PFSK-1 (cell line): ENCODE measurements around the gene DTD1.

ENCODE experiments used
- POLR2AphosphoS5 ChIP-seq: IDR thresholded peaks from 2 replicates; pipeline ENCODE4 v1.6.1; 2012; ENCODE audit warnings: low read depth, mild to moderate bottlenecking, control low read depth, low read length, moderate library complexity
- SIN3A ChIP-seq: IDR thresholded peaks from 2 replicates; pipeline ENCODE4 v1.6.1; 2012; ENCODE audit warnings: mild to moderate bottlenecking, low read length, moderate library complexity, borderline replicate concordance; ENCODE audit not compliant: insufficient read depth
- TAF1 ChIP-seq: IDR thresholded peaks from 2 replicates; pipeline ENCODE4 v1.6.1; 2012; ENCODE audit warnings: low read length, control low read depth, borderline replicate concordance; ENCODE audit not compliant: insufficient read depth
- TF ChIP-seq, protein P1 (sequence below), 2 experiments: IDR thresholded peaks; 2 replicates each; pipeline versions ENCODE4 v1.6.1 to v1.8.0; 2011 to 2012; ENCODE audit warnings: low read depth in 2 of 2, low read length in 2 of 2, control low read depth in 1 of 2, inconsistent platforms in 1 of 2, mild to moderate bottlenecking in 1 of 2, moderate library complexity in 1 of 2; ENCODE audit not compliant: insufficient read depth in 1 of 2

DNA sequence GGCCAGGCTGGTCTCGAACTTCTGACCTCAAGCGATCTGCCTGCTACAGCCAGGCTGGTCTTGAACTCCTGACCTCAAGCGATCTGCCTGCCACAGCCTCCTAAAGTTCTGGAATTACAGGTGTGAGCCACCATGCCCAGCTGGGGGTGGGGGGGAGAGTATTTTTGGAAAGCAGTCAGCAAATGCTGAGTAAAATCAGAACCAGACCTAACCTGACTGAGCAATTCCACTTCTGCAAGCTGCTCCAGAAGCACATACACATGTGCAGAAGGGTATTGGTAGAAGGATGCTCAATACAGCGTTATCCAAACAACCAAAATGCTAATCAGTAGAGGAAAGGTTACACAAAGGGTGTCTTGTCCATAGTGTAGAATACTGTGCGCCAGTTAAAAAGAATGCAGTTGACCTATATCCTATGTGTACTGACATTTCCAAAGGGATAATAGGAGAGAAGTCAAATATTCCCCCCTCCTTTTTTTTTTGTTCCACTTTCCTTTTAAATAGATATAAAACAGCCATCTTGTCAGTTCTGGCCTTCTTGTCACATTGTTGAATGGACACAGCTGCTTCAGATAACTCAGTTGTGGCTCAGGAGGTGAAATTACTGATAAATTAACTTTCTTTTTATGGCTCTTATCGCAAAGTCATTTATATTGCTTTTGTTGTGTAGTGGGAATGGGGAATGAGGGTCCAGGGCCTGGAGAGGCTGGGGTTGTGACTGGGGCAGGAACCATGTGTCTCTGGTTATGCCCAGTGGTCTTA is 74.6 kb downstream of the DTD1 start:
- TF ChIP-seq TAF1 (no peak), POLR2AphosphoS5 (no peak), SIN3A (no peak)
- TF ChIP-seq, protein P1, sequence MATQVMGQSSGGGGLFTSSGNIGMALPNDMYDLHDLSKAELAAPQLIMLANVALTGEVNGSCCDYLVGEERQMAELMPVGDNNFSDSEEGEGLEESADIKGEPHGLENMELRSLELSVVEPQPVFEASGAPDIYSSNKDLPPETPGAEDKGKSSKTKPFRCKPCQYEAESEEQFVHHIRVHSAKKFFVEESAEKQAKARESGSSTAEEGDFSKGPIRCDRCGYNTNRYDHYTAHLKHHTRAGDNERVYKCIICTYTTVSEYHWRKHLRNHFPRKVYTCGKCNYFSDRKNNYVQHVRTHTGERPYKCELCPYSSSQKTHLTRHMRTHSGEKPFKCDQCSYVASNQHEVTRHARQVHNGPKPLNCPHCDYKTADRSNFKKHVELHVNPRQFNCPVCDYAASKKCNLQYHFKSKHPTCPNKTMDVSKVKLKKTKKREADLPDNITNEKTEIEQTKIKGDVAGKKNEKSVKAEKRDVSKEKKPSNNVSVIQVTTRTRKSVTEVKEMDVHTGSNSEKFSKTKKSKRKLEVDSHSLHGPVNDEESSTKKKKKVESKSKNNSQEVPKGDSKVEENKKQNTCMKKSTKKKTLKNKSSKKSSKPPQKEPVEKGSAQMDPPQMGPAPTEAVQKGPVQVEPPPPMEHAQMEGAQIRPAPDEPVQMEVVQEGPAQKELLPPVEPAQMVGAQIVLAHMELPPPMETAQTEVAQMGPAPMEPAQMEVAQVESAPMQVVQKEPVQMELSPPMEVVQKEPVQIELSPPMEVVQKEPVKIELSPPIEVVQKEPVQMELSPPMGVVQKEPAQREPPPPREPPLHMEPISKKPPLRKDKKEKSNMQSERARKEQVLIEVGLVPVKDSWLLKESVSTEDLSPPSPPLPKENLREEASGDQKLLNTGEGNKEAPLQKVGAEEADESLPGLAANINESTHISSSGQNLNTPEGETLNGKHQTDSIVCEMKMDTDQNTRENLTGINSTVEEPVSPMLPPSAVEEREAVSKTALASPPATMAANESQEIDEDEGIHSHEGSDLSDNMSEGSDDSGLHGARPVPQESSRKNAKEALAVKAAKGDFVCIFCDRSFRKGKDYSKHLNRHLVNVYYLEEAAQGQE (IDR thresholded peaks at IDR 0.05; ENCODE audit: insufficient read depth in 1 of 2, low read depth in 2 of 2, low read length in 2 of 2) = no peak
